ENCODE results near the gene KIF1C. TPM values are rescaled to one million over a fixed set of nuclear protein-coding genes. Genes with fewer than 3 reads are reported as not detected.
A peak's percentile ranks its signal among the peaks of the same experiment; 100 is the strongest.

Gene KIF1C
- total and polyA plus RNA-seq, 9 of the 15 experiments (the other 6 are each of a cell fraction or from before 2014, with no cell fraction given), result 0.38 to 68.4 (median 25.1) TPM

- TF ChIP-seq, protein P1, sequence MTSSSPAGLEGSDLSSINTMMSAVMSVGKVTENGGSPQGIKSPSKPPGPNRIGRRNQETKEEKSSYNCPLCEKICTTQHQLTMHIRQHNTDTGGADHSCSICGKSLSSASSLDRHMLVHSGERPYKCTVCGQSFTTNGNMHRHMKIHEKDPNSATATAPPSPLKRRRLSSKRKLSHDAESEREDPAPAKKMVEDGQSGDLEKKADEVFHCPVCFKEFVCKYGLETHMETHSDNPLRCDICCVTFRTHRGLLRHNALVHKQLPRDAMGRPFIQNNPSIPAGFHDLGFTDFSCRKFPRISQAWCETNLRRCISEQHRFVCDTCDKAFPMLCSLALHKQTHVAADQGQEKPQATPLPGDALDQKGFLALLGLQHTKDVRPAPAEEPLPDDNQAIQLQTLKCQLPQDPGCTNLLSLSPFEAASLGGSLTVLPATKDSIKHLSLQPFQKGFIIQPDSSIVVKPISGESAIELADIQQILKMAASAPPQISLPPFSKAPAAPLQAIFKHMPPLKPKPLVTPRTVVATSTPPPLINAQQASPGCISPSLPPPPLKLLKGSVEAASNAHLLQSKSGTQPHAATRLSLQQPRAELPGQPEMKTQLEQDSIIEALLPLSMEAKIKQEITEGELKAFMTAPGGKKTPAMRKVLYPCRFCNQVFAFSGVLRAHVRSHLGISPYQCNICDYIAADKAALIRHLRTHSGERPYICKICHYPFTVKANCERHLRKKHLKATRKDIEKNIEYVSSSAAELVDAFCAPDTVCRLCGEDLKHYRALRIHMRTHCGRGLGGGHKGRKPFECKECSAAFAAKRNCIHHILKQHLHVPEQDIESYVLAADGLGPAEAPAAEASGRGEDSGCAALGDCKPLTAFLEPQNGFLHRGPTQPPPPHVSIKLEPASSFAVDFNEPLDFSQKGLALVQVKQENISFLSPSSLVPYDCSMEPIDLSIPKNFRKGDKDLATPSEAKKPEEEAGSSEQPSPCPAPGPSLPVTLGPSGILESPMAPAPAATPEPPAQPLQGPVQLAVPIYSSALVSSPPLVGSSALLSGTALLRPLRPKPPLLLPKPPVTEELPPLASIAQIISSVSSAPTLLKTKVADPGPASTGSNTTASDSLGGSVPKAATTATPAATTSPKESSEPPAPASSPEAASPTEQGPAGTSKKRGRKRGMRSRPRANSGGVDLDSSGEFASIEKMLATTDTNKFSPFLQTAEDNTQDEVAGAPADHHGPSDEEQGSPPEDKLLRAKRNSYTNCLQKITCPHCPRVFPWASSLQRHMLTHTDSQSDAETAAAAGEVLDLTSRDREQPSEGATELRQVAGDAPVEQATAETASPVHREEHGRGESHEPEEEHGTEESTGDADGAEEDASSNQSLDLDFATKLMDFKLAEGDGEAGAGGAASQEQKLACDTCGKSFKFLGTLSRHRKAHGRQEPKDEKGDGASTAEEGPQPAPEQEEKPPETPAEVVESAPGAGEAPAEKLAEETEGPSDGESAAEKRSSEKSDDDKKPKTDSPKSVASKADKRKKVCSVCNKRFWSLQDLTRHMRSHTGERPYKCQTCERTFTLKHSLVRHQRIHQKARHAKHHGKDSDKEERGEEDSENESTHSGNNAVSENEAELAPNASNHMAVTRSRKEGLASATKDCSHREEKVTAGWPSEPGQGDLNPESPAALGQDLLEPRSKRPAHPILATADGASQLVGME (CRISPR knock-in tag; IDR thresholded peaks at IDR 0.05), result 0 out of 2 replicates have a peak, but pooled peaks have one; percentile 25
- peak; percentile 83 for TF ChIP-seq NBN (IDR thresholded peaks at IDR 0.05; ENCODE audit: low read depth)
- TF ChIP-seq ETV6 (IDR thresholded peaks at IDR 0.05; ENCODE audit: borderline replicate concordance in 1 of 2, low read depth in 2 of 2, low read length in 1 of 2), result no peak
- TF ChIP-seq ETV6 (CRISPR knock-in tag; IDR thresholded peaks at IDR 0.05; ENCODE audit: borderline replicate concordance), result no peak
- TF ChIP-seq, protein P2, sequence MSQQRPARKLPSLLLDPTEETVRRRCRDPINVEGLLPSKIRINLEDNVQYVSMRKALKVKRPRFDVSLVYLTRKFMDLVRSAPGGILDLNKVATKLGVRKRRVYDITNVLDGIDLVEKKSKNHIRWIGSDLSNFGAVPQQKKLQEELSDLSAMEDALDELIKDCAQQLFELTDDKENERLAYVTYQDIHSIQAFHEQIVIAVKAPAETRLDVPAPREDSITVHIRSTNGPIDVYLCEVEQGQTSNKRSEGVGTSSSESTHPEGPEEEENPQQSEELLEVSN (IDR thresholded peaks at IDR 0.05; ENCODE audit: borderline replicate concordance in 1 of 2, extremely low read depth in 1 of 2, insufficient read depth in 1 of 2, insufficient read length in 1 of 2, low read depth in 1 of 2, low read length in 1 of 2, poor library complexity in 1 of 2, severe bottlenecking in 1 of 2), result peak in 1 of 2 experiments; percentile 71
- no peak; the same call in 1 of the 2 replicates for TF ChIP-seq CREB1 (IDR thresholded peaks at IDR 0.05)
- no peak for TF ChIP-seq CREB1 (CRISPR knock-in tag; IDR thresholded peaks at IDR 0.05)
- peak; percentile 31; the same call in 1 of the 2 replicates for TF ChIP-seq ZFX (CRISPR knock-in tag; IDR thresholded peaks at IDR 0.05)
- TF ChIP-seq ZNF354B (CRISPR knock-in tag; IDR thresholded peaks at IDR 0.05), result no peak
- TF ChIP-seq ETS2 (tag; IDR thresholded peaks at IDR 0.05; ENCODE audit: borderline replicate concordance, poor library complexity, severe bottlenecking), result no peak
- TF ChIP-seq CBX2 (IDR thresholded peaks at IDR 0.05; ENCODE audit: insufficient read depth, low read length, poor library complexity, severe bottlenecking), result no peak
- TF ChIP-seq C11orf30 (IDR thresholded peaks at IDR 0.05; ENCODE audit: low read depth), result 0 out of 2 replicates have a peak, but pooled peaks have one; percentile 15
- TF ChIP-seq, protein P3, sequence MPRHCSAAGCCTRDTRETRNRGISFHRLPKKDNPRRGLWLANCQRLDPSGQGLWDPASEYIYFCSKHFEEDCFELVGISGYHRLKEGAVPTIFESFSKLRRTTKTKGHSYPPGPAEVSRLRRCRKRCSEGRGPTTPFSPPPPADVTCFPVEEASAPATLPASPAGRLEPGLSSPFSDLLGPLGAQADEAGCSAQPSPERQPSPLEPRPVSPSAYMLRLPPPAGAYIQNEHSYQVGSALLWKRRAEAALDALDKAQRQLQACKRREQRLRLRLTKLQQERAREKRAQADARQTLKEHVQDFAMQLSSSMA (CRISPR knock-in tag; IDR thresholded peaks at IDR 0.05), result no peak
- no peak for TF ChIP-seq KLF10 (CRISPR knock-in tag; IDR thresholded peaks at IDR 0.05)
- TF ChIP-seq OTX1 (CRISPR knock-in tag; IDR thresholded peaks at IDR 0.05), result peak; percentile 62; the same call in 1 of the 2 replicates
- no peak for TF ChIP-seq ZNF668 (CRISPR knock-in tag; IDR thresholded peaks at IDR 0.05)
- TF ChIP-seq POLR2H (tag; IDR thresholded peaks at IDR 0.05; ENCODE audit: low read depth), result peak; percentile 65
- TF ChIP-seq SMAD2 (IDR thresholded peaks at IDR 0.05; ENCODE audit: low read depth, low read length), result no peak
Measured at GRCh38 chr17:4948166-4948930, 49.4 kb upstream of the KIF1C start, which contains the start of gene PFN1 (continued).

Data from K562 (cell line).